SJSA1 (cell line): ENCODE measurements around the gene GIGYF1. TPM values are rescaled to one million over a fixed set of nuclear protein-coding genes. Genes with fewer than 3 reads are reported as not detected.
A peak's percentile ranks its signal among the peaks of the same experiment; 100 is the strongest.

Source experiments
- DNase-seq, 2 experiments: peaks; one replicate each; pipeline ENCODE4 v3.0.0-alpha.2; 2015 to 2020; ENCODE audit warnings: low spot score in 2 of 2, low read depth in 1 of 2
- H3K27ac ChIP-seq: fragments of 250-450 bp; sonication (Bioruptor Pico); 2 replicates; pipeline ENCODE4 v1.5.1; 2020; ENCODE audit warnings: mild to moderate bottlenecking, moderate library complexity
- H3K27me3 ChIP-seq: fragments of 250-450 bp; sonication (Bioruptor Pico); replicated peaks from 2 replicates; pipeline ENCODE4 v1.5.1; 2020; ENCODE audit warnings: mild to moderate bottlenecking, moderate library complexity
- H3K36me3 ChIP-seq: fragments of 250-450 bp; sonication (Bioruptor Pico); 2 replicates; pipeline ENCODE4 v1.5.1; 2020; ENCODE audit warnings: mild to moderate bottlenecking
- H3K4me1 ChIP-seq: fragments of 250-450 bp; sonication (Bioruptor Pico); replicated peaks from 2 replicates; pipeline ENCODE4 v1.6.1; 2021; ENCODE audit warnings: mild to moderate bottlenecking
- H3K4me3 ChIP-seq: fragments of 250-450 bp; sonication (Bioruptor Pico); 2 replicates; pipeline ENCODE4 v1.5.1; 2020; ENCODE audit warnings: mild to moderate bottlenecking
- H3K9me3 ChIP-seq: fragments of 250-450 bp; sonication (Bioruptor Pico); replicated peaks from 2 replicates; pipeline ENCODE4 v1.5.1; 2020; ENCODE audit warnings: mild to moderate bottlenecking
- total RNA-seq: library from RNA; depleted of rRNA; stranded (reverse); fragments of >200 nt; shearing (Covaris generic); gene quantifications from 2 replicates; pipeline ENCODE4 v1.2.3, GENCODE V29; 2014

GIGYF1 gene
- total RNA-seq, 1 experiment from 2014 or later = 9.9 TPM

GRCh38 chr7:100685049-100685605 is 8.9 kb downstream of the GIGYF1 start:
- Histone ChIP-seq H3K4me3 (no peak overlapping the region), H3K27me3 (no peaks in the 10 kb centered on the region), H3K4me1 (0 out of 2 replicates have a peak, but pooled peaks cover 5% of the 10 kb centered on the region), H3K27ac (no peak overlapping the region), H3K36me3 (peaks cover 75% of the 10 kb centered on the region), H3K9me3 (no peaks in the 10 kb centered on the region)
- no peak for DNase-seq

DNA sequence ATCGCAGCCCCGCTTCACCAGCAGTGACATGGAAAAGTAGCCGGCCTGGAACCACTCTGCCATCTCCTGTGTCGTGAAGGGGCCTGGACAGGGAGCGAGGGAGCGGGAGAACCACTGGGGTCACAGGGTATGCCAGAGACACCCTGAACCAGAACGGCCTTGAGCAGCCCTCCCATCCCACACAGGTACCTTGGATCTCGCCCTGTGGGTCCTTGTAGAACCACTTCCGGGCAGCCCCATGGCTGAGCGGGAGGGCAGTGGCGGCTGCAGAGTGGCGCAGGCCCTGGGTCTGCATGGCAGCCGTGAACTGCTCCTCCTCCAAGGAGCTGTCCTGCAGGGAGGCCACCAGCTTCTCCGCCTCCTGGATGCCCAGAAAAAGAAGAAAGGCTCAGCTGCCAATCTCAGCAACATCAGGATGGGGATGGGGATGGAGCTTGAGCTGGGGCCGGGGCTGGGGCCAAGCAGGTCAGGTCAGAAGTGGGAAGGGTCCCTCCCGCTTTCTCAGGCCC is 9.5 kb downstream of the GIGYF1 start:
- Histone ChIP-seq H3K4me3 (no peak overlapping the region), H3K27me3 (no peaks in the 10 kb centered on the region), H3K36me3 (peaks cover 78% of the 10 kb centered on the region), H3K4me1 (0 out of 2 replicates have a peak, but pooled peaks cover 5% of the 10 kb centered on the region), H3K27ac (no peak overlapping the region), H3K9me3 (no peaks in the 10 kb centered on the region)
- peak in 1 of 2 experiments; percentile 40 for DNase-seq

DNA sequence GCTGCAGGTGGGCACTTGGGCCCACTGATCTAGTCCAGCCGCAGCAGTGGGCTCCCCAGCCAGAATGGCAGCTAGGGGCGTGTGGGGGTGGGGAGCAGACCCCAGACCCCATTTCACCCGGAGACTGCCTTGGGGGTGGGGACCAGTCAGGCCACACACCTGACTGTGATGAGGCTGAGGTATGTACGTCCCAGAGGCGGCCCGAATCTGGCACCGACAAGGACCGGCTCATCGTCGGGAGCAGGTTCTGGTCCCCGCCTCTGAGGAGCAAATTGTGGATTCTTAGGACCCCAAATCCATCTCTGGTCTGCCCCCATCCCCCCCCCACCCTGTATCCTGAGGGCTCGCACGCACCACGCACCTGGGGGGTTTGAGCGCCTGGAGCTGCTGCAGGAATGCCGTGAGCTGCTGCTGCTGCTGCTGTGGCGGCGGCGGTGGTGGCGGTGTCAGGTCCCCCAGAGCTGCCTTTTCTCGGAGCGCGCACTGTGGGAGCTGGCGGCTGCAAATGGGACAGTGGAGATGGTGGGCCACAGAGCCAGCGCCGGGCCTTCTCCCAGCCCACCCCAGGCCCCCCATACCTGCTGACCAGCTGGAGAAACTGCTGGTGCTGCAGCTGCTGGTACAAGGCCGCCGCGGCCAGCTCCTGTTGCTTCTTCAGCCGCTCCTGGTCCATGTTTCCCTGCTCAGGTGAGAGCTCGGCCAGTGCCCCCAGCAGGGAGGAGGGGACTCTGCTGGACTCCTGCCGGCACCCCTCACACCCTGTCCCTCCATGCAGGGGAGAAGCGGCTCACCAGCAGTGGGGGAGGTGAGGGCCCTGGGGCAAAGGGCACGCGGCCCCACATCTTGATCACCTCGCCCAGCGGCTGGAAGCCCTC is 10.2 kb downstream of the GIGYF1 start:
- no peak overlapping the region for H3K4me3 ChIP-seq
- H3K27ac ChIP-seq = no peak overlapping the region
- H3K36me3 ChIP-seq = peaks cover 85% of the 10 kb centered on the region
- H3K9me3 ChIP-seq = no peaks in the 10 kb centered on the region
- no peaks in the 10 kb centered on the region for H3K27me3 ChIP-seq
- H3K4me1 ChIP-seq = 0 out of 2 replicates have a peak, but pooled peaks cover 5% of the 10 kb centered on the region
- no peak for DNase-seq

DNA sequence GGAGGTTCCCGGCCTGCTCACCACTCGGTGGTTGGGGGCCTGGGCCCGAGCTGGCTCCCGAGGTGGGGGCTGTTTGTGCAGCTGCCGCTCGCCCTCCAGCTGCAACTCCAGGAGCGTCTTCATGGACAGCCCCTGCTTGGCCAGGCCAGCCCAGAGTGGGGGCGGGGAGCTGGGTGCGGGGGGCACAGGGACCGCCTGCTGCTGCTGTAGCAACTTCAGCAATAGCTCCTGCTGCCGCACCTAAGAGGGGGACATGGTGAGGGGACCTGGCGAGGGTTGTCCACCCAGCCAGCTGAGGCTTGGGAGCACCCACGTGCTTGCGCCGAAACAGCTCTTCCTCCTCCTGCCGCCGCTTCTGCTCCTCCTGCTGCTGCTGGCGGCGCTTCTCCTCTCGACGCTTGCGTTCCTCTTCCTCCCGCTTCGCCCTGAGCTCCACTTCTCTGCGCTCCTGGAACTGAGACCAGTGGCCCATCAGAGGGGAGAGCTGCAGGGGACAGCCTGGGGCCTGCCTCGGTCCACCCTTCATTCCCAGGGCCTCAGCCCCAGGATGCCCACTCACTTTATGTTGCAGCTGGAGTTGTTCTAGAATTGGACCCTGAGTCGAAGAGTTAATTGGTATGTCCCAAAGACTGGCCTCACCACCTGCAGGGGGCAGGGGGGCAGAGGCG is 10.9 kb downstream of the GIGYF1 start:
- 0 out of 2 replicates have a peak, but pooled peaks cover 5% of the 10 kb centered on the region for H3K4me1 ChIP-seq
- no peaks in the 10 kb centered on the region for H3K9me3 ChIP-seq
- no peak overlapping the region for H3K4me3 ChIP-seq
- H3K27me3 ChIP-seq = no peaks in the 10 kb centered on the region
- DNase-seq = no peak
- H3K36me3 ChIP-seq = peaks cover 87% of the 10 kb centered on the region
- no peak overlapping the region for H3K27ac ChIP-seq

DNA sequence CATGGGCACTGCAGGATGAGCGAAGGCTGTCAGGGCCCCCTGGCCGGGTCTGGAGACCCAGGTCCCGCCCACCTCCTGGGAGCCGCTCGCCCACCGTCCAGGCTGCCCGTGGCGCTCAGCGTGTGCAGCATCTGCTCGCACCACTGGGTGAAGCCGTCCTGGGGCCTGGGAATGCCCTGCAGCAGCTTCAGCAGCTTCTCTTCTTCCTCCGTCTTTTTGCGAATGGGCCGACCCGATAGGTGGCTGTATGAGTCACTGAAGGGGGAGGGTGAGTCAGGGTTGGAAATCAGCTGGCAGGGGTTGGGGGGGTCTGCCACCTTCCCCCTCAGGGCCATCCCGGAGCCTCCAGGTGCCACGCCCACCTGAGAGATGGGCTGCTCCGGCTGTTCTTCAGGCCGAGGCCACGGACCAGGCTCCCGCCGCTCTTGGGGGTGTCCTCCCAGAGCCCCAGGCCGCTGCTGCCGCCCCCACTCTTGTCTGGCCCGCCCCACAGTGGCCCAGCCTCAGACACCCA is 11.8 kb downstream of the GIGYF1 start:
- 0 out of 2 replicates have a peak, but pooled peaks cover 5% of the 10 kb centered on the region for H3K4me1 ChIP-seq
- H3K36me3 ChIP-seq = peaks cover 91% of the 10 kb centered on the region
- no peaks in the 10 kb centered on the region for H3K27me3 ChIP-seq
- H3K9me3 ChIP-seq = no peaks in the 10 kb centered on the region
- peak in 1 of 2 experiments; percentile 53 for DNase-seq
- no peak overlapping the region for H3K4me3 ChIP-seq
- H3K27ac ChIP-seq = no peak overlapping the region

- Histone ChIP-seq H3K27ac (no peak overlapping the region), H3K4me3 (no peak overlapping the region), H3K27me3 (no peaks in the 10 kb centered on the region), H3K4me1 (0 out of 2 replicates have a peak, but pooled peaks cover 5% of the 10 kb centered on the region), H3K36me3 (peaks cover 91% of the 10 kb centered on the region), H3K9me3 (no peaks in the 10 kb centered on the region)
- no peak for DNase-seq
Measured at GRCh38 chr7:100681491-100682227, 12.4 kb downstream of the GIGYF1 start.

DNA sequence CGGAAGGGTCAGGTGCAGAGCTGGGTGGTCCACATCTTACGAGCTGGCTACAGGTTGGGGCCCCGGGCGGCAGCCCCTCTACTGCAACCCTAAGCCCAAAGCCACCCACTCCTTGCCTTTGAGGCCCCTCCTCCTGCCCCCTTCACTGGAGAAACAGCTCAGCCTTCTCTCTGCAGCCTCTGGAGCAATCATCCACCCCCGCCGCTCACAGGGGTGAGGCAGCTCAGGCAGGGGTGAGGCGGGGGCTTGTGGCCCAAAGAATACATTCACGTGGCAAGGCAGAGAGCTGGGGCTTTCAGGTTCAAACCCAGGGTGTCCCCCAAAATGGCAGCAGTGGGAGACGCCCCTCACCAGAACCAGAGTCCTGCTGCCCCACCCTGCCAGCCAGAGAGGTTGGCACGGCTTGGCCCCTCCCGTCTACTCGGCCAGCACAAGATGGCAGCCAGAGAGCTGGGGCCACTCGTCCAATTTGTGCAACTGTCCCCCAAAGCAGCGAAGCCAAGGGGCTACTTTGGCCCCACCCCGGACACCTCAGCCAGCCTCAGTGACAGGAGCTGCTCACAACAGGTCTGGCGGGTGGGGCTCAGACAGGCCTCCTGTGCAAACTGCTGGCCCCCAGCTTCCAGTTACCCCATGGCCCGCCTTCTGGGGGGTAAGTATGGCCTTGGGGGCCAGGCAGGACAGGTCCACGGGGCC is 13.3 kb downstream of the GIGYF1 start:
- Histone ChIP-seq H3K9me3 (no peaks in the 10 kb centered on the region), H3K4me3 (no peak overlapping the region), H3K4me1 (0 out of 2 replicates have a peak, but pooled peaks cover 10% of the 10 kb centered on the region), H3K27me3 (no peaks in the 10 kb centered on the region), H3K27ac (no peak overlapping the region), H3K36me3 (peaks cover 89% of the 10 kb centered on the region)
- peak in 1 of 2 experiments; percentile 38 for DNase-seq

DNA sequence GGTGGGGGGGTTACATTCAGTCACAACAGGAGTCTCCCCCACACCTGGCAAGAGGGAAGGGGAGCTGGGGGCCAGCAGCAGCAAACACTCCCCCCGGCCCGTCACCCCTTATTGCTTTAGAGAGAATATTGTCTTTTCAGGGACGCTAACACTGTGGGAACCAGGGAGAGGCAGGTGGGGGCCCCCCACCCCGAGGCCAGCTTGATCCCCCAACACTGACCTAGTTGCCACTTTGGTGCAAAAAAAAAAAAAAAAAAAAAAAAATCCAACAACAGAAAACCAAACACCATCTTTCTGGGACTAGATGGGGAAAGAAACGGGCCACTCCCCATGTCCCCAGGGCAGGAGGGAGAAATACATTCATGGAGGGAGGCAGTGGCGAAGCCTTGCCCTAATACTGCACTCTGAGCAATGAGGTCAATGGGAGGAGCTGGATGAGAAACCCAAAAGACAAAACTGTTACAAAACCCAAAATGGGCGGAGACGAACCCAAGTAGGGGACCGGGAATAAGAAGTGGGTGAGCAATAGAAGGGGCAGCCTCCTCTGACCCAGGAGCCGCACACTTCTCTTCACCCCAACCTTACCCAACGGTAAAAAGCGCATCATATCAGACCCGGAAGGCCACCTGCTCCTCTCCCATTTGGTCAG is 14.0 kb downstream of the GIGYF1 start:
- no peak for DNase-seq
- H3K4me1 ChIP-seq = 0 out of 2 replicates have a peak, but pooled peaks cover 13% of the 10 kb centered on the region
- H3K27me3 ChIP-seq = no peaks in the 10 kb centered on the region
- H3K36me3 ChIP-seq = peaks cover 83% of the 10 kb centered on the region
- H3K9me3 ChIP-seq = no peaks in the 10 kb centered on the region
- H3K27ac ChIP-seq = no peak overlapping the region
- no peak overlapping the region for H3K4me3 ChIP-seq

GRCh38 chr7:100679129-100679926 is 14.7 kb downstream of the GIGYF1 start:
- Histone ChIP-seq H3K36me3 (peaks cover 81% of the 10 kb centered on the region), H3K4me3 (no peak overlapping the region), H3K9me3 (no peaks in the 10 kb centered on the region), H3K27ac (no peak overlapping the region), H3K27me3 (no peaks in the 10 kb centered on the region), H3K4me1 (0 out of 2 replicates have a peak, but pooled peaks cover 13% of the 10 kb centered on the region)
- DNase-seq = no peak

DNA sequence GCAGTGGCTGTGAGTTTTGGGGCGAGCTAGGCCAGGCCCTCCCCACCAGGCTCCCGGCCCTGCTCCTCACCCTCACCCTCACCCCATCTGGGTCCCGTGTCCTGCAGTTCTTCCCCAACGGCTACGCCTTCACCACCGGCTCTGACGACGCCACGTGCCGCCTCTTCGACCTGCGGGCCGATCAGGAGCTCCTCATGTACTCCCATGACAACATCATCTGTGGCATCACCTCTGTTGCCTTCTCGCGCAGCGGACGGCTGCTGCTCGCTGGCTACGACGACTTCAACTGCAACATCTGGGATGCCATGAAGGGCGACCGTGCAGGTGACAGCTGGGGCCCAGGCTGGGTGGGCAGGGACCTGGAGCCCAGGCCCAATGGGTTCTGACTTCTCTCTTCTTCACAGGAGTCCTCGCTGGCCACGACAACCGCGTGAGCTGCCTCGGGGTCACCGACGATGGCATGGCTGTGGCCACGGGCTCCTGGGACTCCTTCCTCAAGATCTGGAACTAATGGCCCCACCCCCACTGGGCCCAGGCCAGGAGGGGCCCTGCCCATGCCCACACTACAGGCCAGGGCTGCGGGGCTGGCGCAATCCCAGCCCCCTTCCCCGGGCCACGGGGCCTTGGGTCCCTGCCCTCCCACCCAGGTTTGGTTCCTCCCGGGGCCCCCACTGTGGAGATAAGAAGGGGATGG is 15.6 kb downstream of the GIGYF1 start:
- no peaks in the 10 kb centered on the region for H3K9me3 ChIP-seq
- DNase-seq = peak in 1 of 2 experiments; percentile 46
- peaks cover 75% of the 10 kb centered on the region for H3K36me3 ChIP-seq
- 0 out of 2 replicates have a peak, but pooled peaks cover 13% of the 10 kb centered on the region for H3K4me1 ChIP-seq
- H3K27me3 ChIP-seq = no peaks in the 10 kb centered on the region
- no peak overlapping the region for H3K27ac ChIP-seq
- H3K4me3 ChIP-seq = no peak overlapping the region
